Measurements from ENCODE around the gene PTPRN.

The PTPRN gene

GRCh38 chr2:219286436-219287115, 22.6 kb downstream of the PTPRN start:
- DNase-seq = no peak

GRCh38 chr2:219285894-219286425, 23.2 kb downstream of the PTPRN start:
- DNase-seq = no peak

GRCh38 chr2:219285373-219285735, 23.8 kb downstream of the PTPRN start:
- no peak for DNase-seq

GRCh38 chr2:219284501-219285372, 24.5 kb downstream of the PTPRN start:
- DNase-seq = no peak

GRCh38 chr2:219282943-219283581, 26.1 kb downstream of the PTPRN start:
- no peak for DNase-seq

GRCh38 chr2:219282375-219282774, 26.8 kb downstream of the PTPRN start:
- DNase-seq = no peak

GRCh38 chr2:219281588-219281987, 27.6 kb downstream of the PTPRN start:
- no peak for DNase-seq

GRCh38 chr2:219280651-219281050, 28.6 kb downstream of the PTPRN start:
- DNase-seq = no peak

GRCh38 chr2:219279916-219280516, 29.2 kb downstream of the PTPRN start:
- DNase-seq = no peak

GRCh38 chr2:219279151-219279915, 29.9 kb downstream of the PTPRN start, which contains the start of gene DNAJB2:
Gene DNAJB2 (plus strand): TSS chr2:219279366. CDS start chr2:219279834, 468 bp downstream.
- peak; percentile 94 for DNase-seq

GRCh38 chr2:219278655-219279150, 30.5 kb downstream of the PTPRN start:
- DNase-seq = no peak

- peak; percentile 54 for DNase-seq
Measured at GRCh38 chr2:219277703-219278654, 31.2 kb downstream of the PTPRN start.

GRCh38 chr2:219274361-219274921, 34.8 kb downstream of the PTPRN start:
- DNase-seq = no peak

- DNase-seq = no peak
Measured at GRCh38 chr2:219273937-219274336, 35.3 kb downstream of the PTPRN start.

GRCh38 chr2:219272995-219273394, 36.2 kb downstream of the PTPRN start:
- DNase-seq = no peak

GRCh38 chr2:219272356-219272755, 36.8 kb downstream of the PTPRN start:
- DNase-seq = no peak

- no peak for DNase-seq
Measured at GRCh38 chr2:219271021-219271420, 38.2 kb downstream of the PTPRN start.

GRCh38 chr2:219270055-219270372, 39.2 kb downstream of the PTPRN start:
- DNase-seq = no peak

GRCh38 chr2:219269362-219270054, 39.7 kb downstream of the PTPRN start:
- no peak for DNase-seq

- no peak for DNase-seq
Measured at GRCh38 chr2:219268294-219268693, 40.9 kb downstream of the PTPRN start.

All from NCI-H146 (cell line).